Ureter (tissue), 1 donor: Measurements from ENCODE around the gene PTK7. TPM values are rescaled to one million over a fixed set of nuclear protein-coding genes. Genes with fewer than 3 reads are reported as not detected.
"Not testable (repeated sequence)": the region's sequence is repeated elsewhere in the genome, so short reads cannot be mapped to it uniquely, and the experiment has no call there.

Experiments used
- DNase-seq: peaks from one replicate; pipeline ENCODE4 v3.0.0-alpha.2; 2020; ENCODE audit warnings: low spot score
- total RNA-seq: library from RNA; stranded (reverse); gene quantifications from one replicate; pipeline ENCODE4 v1.2.4, GENCODE V29; 2023
- donor health status: DM: yes; HTN: yes; CAD: no.

PTK7 gene
- total RNA-seq, 1 donor from 2014 or later: 52.0 TPM

- not testable (repeated sequence) for DNase-seq
Measured at GRCh38 chr6:43117466-43117865, 41.4 kb downstream of the PTK7 start.

GRCh38 chr6:43119482-43119881 lies 43.4 kb downstream of the PTK7 start:
- no peak for DNase-seq

- DNase-seq: no peak
Measured at GRCh38 chr6:43120101-43120763, 44.1 kb downstream of the PTK7 start.

- DNase-seq: no peak
Measured at GRCh38 chr6:43120944-43121913, 45.1 kb downstream of the PTK7 start.

GRCh38 chr6:43122146-43122545 lies 46.0 kb downstream of the PTK7 start:
- DNase-seq: no peak

GRCh38 chr6:43123461-43124314 lies 47.6 kb downstream of the PTK7 start:
- no peak for DNase-seq

GRCh38 chr6:43124481-43124880 lies 48.4 kb downstream of the PTK7 start:
- DNase-seq: no peak

- no peak for DNase-seq
Measured at GRCh38 chr6:43125119-43125518, 49.0 kb downstream of the PTK7 start.

- DNase-seq: no peak
Measured at GRCh38 chr6:43125555-43125954, 49.4 kb downstream of the PTK7 start.

GRCh38 chr6:43127180-43127579 lies 51.1 kb downstream of the PTK7 start:
- DNase-seq: no peak

- DNase-seq: no peak
Measured at GRCh38 chr6:43127877-43128276, 51.8 kb downstream of the PTK7 start.

GRCh38 chr6:43128926-43129325 lies 52.8 kb downstream of the PTK7 start:
- DNase-seq: no peak

- DNase-seq: no peak
Measured at GRCh38 chr6:43129434-43130194, 53.5 kb downstream of the PTK7 start.

- DNase-seq: no peak
Measured at GRCh38 chr6:43130429-43130828, 54.3 kb downstream of the PTK7 start.

GRCh38 chr6:43131379-43131778 lies 55.3 kb downstream of the PTK7 start:
- not testable (repeated sequence) for DNase-seq

- DNase-seq: no peak
Measured at GRCh38 chr6:43138267-43138666, 62.2 kb downstream of the PTK7 start.

- DNase-seq: not testable (repeated sequence)
Measured at GRCh38 chr6:43139973-43140372, 63.9 kb downstream of the PTK7 start.

- no peak for DNase-seq
Measured at GRCh38 chr6:43141644-43142043, 65.5 kb downstream of the PTK7 start.

GRCh38 chr6:43142101-43142500 lies 66.0 kb downstream of the PTK7 start:
- no peak for DNase-seq

- peak; percentile 89 for DNase-seq
Measured at GRCh38 chr6:43143235-43144128, 67.4 kb downstream of the PTK7 start.
